GM23338 (cell line): ENCODE measurements around the gene XPO6.

Experiments used
- EZH2 ChIP-seq: fragments of 200-600 bp; sonication (generic); IDR thresholded peaks from one replicate; pipeline ENCODE4 v1.8.0; 2017; ENCODE audit warnings: antibody characterized with exemption, mild to moderate bottlenecking, low read depth; ENCODE audit not compliant: unreplicated experiment
- EZH2phosphoT487 ChIP-seq: fragments of 200-600 bp; sonication (generic); IDR thresholded peaks from one replicate; pipeline ENCODE4 v1.8.1; 2018; ENCODE audit warnings: antibody characterized with exemption; ENCODE audit not compliant: unreplicated experiment
- POLR2AphosphoS5 ChIP-seq: IDR thresholded peaks from 2 replicates; pipeline ENCODE4 v1.6.1; 2016; ENCODE audit warnings: antibody characterized with exemption, low read depth
- ZNF114 ChIP-seq: fragments of 250-450 bp; sonication (Bioruptor Pico); IDR thresholded peaks from 2 replicates; pipeline ENCODE4 v1.5.0; 2020; ENCODE audit warnings: mild to moderate bottlenecking, moderate library complexity
- TF ChIP-seq, protein P1 (sequence below), 2 experiments: fragments of 200-600 bp in 1 of 2; sonication (generic) in 1 of 2; conservative IDR thresholded peaks; 2 replicates each; pipeline versions ENCODE4 v1.5.1 to v1.6.1; 2016 to 2017; ENCODE audit warnings: antibody characterized with exemption in 2 of 2, low read depth in 2 of 2, mild to moderate bottlenecking in 2 of 2, moderate library complexity in 1 of 2

DNA sequence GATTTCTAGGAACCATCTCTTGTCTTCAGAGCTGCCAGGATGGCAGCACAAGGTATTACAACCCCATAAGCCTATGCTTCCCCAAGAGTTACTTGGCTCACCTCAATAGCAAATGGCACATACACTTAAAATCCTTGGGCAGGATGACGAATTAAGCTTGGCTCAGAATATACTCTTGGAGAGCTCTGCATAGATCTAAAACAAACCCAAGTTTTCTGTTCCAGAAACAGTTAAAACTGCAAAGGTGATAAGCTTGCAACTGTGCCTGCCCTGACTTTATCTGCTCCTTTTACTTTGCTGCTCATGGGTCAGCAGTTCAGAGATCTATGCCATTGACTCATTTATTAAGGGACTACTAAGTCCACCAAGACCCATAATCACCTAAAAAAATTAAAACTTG, 26.1 kb downstream of the XPO6 start:
- TF ChIP-seq, protein P1, sequence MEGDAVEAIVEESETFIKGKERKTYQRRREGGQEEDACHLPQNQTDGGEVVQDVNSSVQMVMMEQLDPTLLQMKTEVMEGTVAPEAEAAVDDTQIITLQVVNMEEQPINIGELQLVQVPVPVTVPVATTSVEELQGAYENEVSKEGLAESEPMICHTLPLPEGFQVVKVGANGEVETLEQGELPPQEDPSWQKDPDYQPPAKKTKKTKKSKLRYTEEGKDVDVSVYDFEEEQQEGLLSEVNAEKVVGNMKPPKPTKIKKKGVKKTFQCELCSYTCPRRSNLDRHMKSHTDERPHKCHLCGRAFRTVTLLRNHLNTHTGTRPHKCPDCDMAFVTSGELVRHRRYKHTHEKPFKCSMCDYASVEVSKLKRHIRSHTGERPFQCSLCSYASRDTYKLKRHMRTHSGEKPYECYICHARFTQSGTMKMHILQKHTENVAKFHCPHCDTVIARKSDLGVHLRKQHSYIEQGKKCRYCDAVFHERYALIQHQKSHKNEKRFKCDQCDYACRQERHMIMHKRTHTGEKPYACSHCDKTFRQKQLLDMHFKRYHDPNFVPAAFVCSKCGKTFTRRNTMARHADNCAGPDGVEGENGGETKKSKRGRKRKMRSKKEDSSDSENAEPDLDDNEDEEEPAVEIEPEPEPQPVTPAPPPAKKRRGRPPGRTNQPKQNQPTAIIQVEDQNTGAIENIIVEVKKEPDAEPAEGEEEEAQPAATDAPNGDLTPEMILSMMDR (conservative IDR thresholded peaks at IDR 0.05; ENCODE audit: low read depth in 2 of 2), result no peak
- TF ChIP-seq POLR2AphosphoS5, result no peak
- TF ChIP-seq ZNF114, result no peak
- TF ChIP-seq EZH2, result no peak
- no peak for TF ChIP-seq EZH2phosphoT487
